Effector memory CD4-positive, alpha-beta T cell (primary cell): Measurements from ENCODE around the gene FYN.

Experiments
- DNase-seq, 3 donors: peaks; one replicate each; pipeline ENCODE4 v3.0.0-alpha.2; 2020
- H3K27ac ChIP-seq: 2 replicates; pipeline ENCODE4 v1.7.0; 2013; ENCODE audit warnings: mild to moderate bottlenecking, low read length, moderate library complexity; ENCODE audit not compliant: insufficient read depth, poor library complexity, severe bottlenecking
- H3K27me3 ChIP-seq: replicated peaks from 2 replicates; pipeline ENCODE4 v1.7.0; 2013; ENCODE audit warnings: mild to moderate bottlenecking, low read length; ENCODE audit not compliant: insufficient read depth, control insufficient read depth, poor library complexity, severe bottlenecking
- H3K36me3 ChIP-seq: 2 replicates; pipeline ENCODE4 v1.7.0; 2013; ENCODE audit warnings: mild to moderate bottlenecking, low read length, moderate library complexity; ENCODE audit not compliant: control insufficient read depth, insufficient read depth
- H3K4me1 ChIP-seq: 2 replicates; pipeline ENCODE4 v1.7.0; 2013; ENCODE audit warnings: low read length, mild to moderate bottlenecking; ENCODE audit not compliant: control insufficient read depth, insufficient read depth, poor library complexity, severe bottlenecking
- H3K4me3 ChIP-seq: 2 replicates; pipeline ENCODE4 v1.7.0; 2013; ENCODE audit warnings: low read length, low read depth, mild to moderate bottlenecking; ENCODE audit not compliant: insufficient read depth, poor library complexity, severe bottlenecking
- H3K9me3 ChIP-seq: 2 replicates; pipeline ENCODE4 v1.7.0; 2013; ENCODE audit warnings: mild to moderate bottlenecking, low read length, moderate library complexity; ENCODE audit not compliant: control insufficient read depth

Gene FYN

GRCh38 chr6:111662794-111663593, 210.3 kb downstream of the FYN start:
- DNase-seq, result no peak
- Histone ChIP-seq H3K4me1 (no peaks in the 10 kb centered on the region), H3K9me3 (no peaks in the 10 kb centered on the region), H3K27me3 (no peaks in the 10 kb centered on the region), H3K36me3 (peaks cover 59% of the 10 kb centered on the region), H3K4me3 (no peak overlapping the region), H3K27ac (no peak overlapping the region)

- Histone ChIP-seq H3K27me3 (no peaks in the 10 kb centered on the region), H3K4me3 (no peak overlapping the region), H3K4me1 (no peaks in the 10 kb centered on the region), H3K27ac (no peak overlapping the region), H3K36me3 (peaks cover 56% of the 10 kb centered on the region), H3K9me3 (no peaks in the 10 kb centered on the region)
- no peak for DNase-seq
Measured at GRCh38 chr6:111662072-111662793, 211.0 kb downstream of the FYN start.

GRCh38 chr6:111661541-111662061, 211.7 kb downstream of the FYN start:
- DNase-seq, result no peak
- H3K9me3 ChIP-seq, result no peaks in the 10 kb centered on the region
- no peak overlapping the region for H3K4me3 ChIP-seq
- no peaks in the 10 kb centered on the region for H3K4me1 ChIP-seq
- H3K27ac ChIP-seq, result no peak overlapping the region
- peaks cover 53% of the 10 kb centered on the region for H3K36me3 ChIP-seq
- H3K27me3 ChIP-seq, result no peaks in the 10 kb centered on the region

- no peak for DNase-seq
- Histone ChIP-seq H3K27ac (no peak overlapping the region), H3K9me3 (no peaks in the 10 kb centered on the region), H3K27me3 (no peaks in the 10 kb centered on the region), H3K36me3 (peaks cover 47% of the 10 kb centered on the region), H3K4me1 (no peaks in the 10 kb centered on the region), H3K4me3 (no peak overlapping the region)
Measured at GRCh38 chr6:111660531-111660930, 212.7 kb downstream of the FYN start.

GRCh38 chr6:111658462-111659154, 214.6 kb downstream of the FYN start:
- no peaks in the 10 kb centered on the region for H3K4me1 ChIP-seq
- no peak for DNase-seq
- H3K9me3 ChIP-seq, result no peaks in the 10 kb centered on the region
- H3K27me3 ChIP-seq, result no peaks in the 10 kb centered on the region
- peaks cover 30% of the 10 kb centered on the region for H3K36me3 ChIP-seq
- no peak overlapping the region for H3K27ac ChIP-seq
- H3K4me3 ChIP-seq, result no peak overlapping the region

- no peaks in the 10 kb centered on the region for H3K4me1 ChIP-seq
- H3K27me3 ChIP-seq, result no peaks in the 10 kb centered on the region
- peaks cover 15% of the 10 kb centered on the region for H3K36me3 ChIP-seq
- no peaks in the 10 kb centered on the region for H3K9me3 ChIP-seq
- H3K4me3 ChIP-seq, result no peak overlapping the region
- DNase-seq, result no peak
- no peak overlapping the region for H3K27ac ChIP-seq
Measured at GRCh38 chr6:111657146-111657545, 216.1 kb downstream of the FYN start.

- Histone ChIP-seq H3K9me3 (no peaks in the 10 kb centered on the region), H3K4me1 (no peaks in the 10 kb centered on the region), H3K27me3 (no peaks in the 10 kb centered on the region), H3K36me3 (no peaks in the 10 kb centered on the region), H3K27ac (no peak overlapping the region), H3K4me3 (no peak overlapping the region)
- no peak for DNase-seq
Measured at GRCh38 chr6:111653979-111654378, 219.3 kb downstream of the FYN start.

GRCh38 chr6:111653434-111653833, 219.8 kb downstream of the FYN start:
- Histone ChIP-seq H3K36me3 (no peaks in the 10 kb centered on the region), H3K9me3 (no peaks in the 10 kb centered on the region), H3K27ac (no peak overlapping the region), H3K27me3 (no peaks in the 10 kb centered on the region), H3K4me3 (no peak overlapping the region), H3K4me1 (no peaks in the 10 kb centered on the region)
- no peak for DNase-seq

GRCh38 chr6:111652156-111652555, 221.1 kb downstream of the FYN start:
- no peaks in the 10 kb centered on the region for H3K27me3 ChIP-seq
- H3K4me1 ChIP-seq, result no peaks in the 10 kb centered on the region
- H3K4me3 ChIP-seq, result no peak overlapping the region
- DNase-seq, result no peak
- no peak overlapping the region for H3K27ac ChIP-seq
- no peaks in the 10 kb centered on the region for H3K9me3 ChIP-seq
- H3K36me3 ChIP-seq, result no peaks in the 10 kb centered on the region
